Measurements from ENCODE around the gene RIPOR1.

The RIPOR1 gene

GRCh38 chr16:67539691-67540635 lies 11.3 kb downstream of the RIPOR1 start:
- DNase-seq: no peak
- TF ChIP-seq POLR2A (IDR thresholded peaks at IDR 0.05; ENCODE audit: low read length) (no peak), GATA1 (IDR thresholded peaks at IDR 0.05; ENCODE audit: low read depth, low read length) (no peak)

- TF ChIP-seq GATA1 (IDR thresholded peaks at IDR 0.05; ENCODE audit: low read depth, low read length) (no peak), POLR2A (IDR thresholded peaks at IDR 0.05; ENCODE audit: low read length) (no peak)
- DNase-seq: no peak
These were observed 12.1 kb downstream of the RIPOR1 start for GRCh38 chr16:67540756-67541155.

- DNase-seq: no peak
- TF ChIP-seq GATA1 (IDR thresholded peaks at IDR 0.05; ENCODE audit: low read depth, low read length) (no peak), POLR2A (IDR thresholded peaks at IDR 0.05; ENCODE audit: low read length) (no peak)
These were observed 13.0 kb downstream of the RIPOR1 start for GRCh38 chr16:67541391-67542263.

- TF ChIP-seq GATA1 (IDR thresholded peaks at IDR 0.05; ENCODE audit: low read depth, low read length) (no peak), POLR2A (IDR thresholded peaks at IDR 0.05; ENCODE audit: low read length) (no peak)
- DNase-seq: peak; percentile 81 to 89
These were observed 13.8 kb downstream of the RIPOR1 start for GRCh38 chr16:67542464-67542863.

- DNase-seq: no peak
- TF ChIP-seq POLR2A (IDR thresholded peaks at IDR 0.05; ENCODE audit: low read length) (no peak), GATA1 (IDR thresholded peaks at IDR 0.05; ENCODE audit: low read depth, low read length) (no peak)
These were observed 14.4 kb downstream of the RIPOR1 start for GRCh38 chr16:67543036-67543435.

GRCh38 chr16:67543582-67543981 lies 15.0 kb downstream of the RIPOR1 start:
- DNase-seq: no peak
- no peak for TF ChIP-seq GATA1 (IDR thresholded peaks at IDR 0.05; ENCODE audit: low read depth, low read length)
- TF ChIP-seq POLR2A (IDR thresholded peaks at IDR 0.05; ENCODE audit: low read length): no peak

GRCh38 chr16:67544329-67544841 lies 15.8 kb downstream of the RIPOR1 start:
- no peak for TF ChIP-seq GATA1 (IDR thresholded peaks at IDR 0.05; ENCODE audit: low read depth, low read length)
- TF ChIP-seq POLR2A (IDR thresholded peaks at IDR 0.05; ENCODE audit: low read length): no peak
- no peak for DNase-seq

GRCh38 chr16:67544844-67545664 lies 16.4 kb downstream of the RIPOR1 start:
- DNase-seq: no peak
- TF ChIP-seq POLR2A (IDR thresholded peaks at IDR 0.05; ENCODE audit: low read length) (no peak), GATA1 (IDR thresholded peaks at IDR 0.05; ENCODE audit: low read depth, low read length) (no peak)

- TF ChIP-seq POLR2A (IDR thresholded peaks at IDR 0.05; ENCODE audit: low read length): no peak
- TF ChIP-seq GATA1 (IDR thresholded peaks at IDR 0.05; ENCODE audit: low read depth, low read length): no peak
- no peak for DNase-seq
These were observed 17.0 kb downstream of the RIPOR1 start for GRCh38 chr16:67545665-67546024.

GRCh38 chr16:67546091-67546501 lies 17.5 kb downstream of the RIPOR1 start:
- no peak for TF ChIP-seq GATA1 (IDR thresholded peaks at IDR 0.05; ENCODE audit: low read depth, low read length)
- TF ChIP-seq POLR2A (IDR thresholded peaks at IDR 0.05; ENCODE audit: low read length): no peak
- no peak for DNase-seq

- peak; percentile 63 to 82 for DNase-seq
- TF ChIP-seq GATA1 (IDR thresholded peaks at IDR 0.05; ENCODE audit: low read depth, low read length) (no peak), POLR2A (IDR thresholded peaks at IDR 0.05; ENCODE audit: low read length) (no peak)
These were observed 18.3 kb downstream of the RIPOR1 start for GRCh38 chr16:67546761-67547422.

GRCh38 chr16:67547423-67548264 lies 19.0 kb downstream of the RIPOR1 start:
- TF ChIP-seq GATA1 (IDR thresholded peaks at IDR 0.05; ENCODE audit: low read depth, low read length) (no peak), POLR2A (IDR thresholded peaks at IDR 0.05; ENCODE audit: low read length) (no peak)
- no peak for DNase-seq
